Measurements from ENCODE around the gene RPL35.

DNA sequence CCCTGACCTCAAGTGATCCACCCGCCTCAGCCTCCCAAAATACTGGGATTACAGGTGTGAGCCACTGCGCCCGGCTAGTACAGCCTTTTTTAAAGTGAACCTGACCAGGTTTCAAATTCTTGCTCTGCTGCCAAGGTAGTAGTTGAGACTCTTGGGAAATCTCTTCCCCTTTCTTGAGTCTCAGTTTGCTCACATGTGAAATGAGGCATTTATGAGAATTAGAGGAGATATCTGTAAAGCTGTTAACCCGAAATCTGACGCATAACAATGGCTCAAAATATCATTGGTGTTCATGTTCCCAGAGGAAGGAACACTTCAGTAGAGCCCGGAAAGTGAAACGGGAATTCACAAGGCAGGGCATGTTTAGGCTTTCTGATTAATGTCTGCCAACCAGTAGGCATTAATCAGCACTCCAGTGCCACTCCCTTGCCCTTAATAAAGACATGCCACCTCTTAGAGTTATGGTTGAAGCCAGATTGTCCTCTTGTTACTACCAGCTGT lies 1.7 kb upstream of the RPL35 start:
- TF ChIP-seq, protein P1, sequence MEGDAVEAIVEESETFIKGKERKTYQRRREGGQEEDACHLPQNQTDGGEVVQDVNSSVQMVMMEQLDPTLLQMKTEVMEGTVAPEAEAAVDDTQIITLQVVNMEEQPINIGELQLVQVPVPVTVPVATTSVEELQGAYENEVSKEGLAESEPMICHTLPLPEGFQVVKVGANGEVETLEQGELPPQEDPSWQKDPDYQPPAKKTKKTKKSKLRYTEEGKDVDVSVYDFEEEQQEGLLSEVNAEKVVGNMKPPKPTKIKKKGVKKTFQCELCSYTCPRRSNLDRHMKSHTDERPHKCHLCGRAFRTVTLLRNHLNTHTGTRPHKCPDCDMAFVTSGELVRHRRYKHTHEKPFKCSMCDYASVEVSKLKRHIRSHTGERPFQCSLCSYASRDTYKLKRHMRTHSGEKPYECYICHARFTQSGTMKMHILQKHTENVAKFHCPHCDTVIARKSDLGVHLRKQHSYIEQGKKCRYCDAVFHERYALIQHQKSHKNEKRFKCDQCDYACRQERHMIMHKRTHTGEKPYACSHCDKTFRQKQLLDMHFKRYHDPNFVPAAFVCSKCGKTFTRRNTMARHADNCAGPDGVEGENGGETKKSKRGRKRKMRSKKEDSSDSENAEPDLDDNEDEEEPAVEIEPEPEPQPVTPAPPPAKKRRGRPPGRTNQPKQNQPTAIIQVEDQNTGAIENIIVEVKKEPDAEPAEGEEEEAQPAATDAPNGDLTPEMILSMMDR (conservative IDR thresholded peaks at IDR 0.05; ENCODE audit: low read length): no peak
- TF ChIP-seq EZH2phosphoT487 (IDR thresholded peaks at IDR 0.05; ENCODE audit: borderline replicate concordance): no peak
